Fibroblast of villous mesenchyme (primary cell): ENCODE data around the gene ZDHHC9. TPM values are rescaled to one million over a fixed set of nuclear protein-coding genes. Genes with fewer than 3 reads are reported as not detected.

Experiments used
- DNase-seq: peaks from one replicate; pipeline ENCODE4 v3.0.0-alpha.2; 2010; ENCODE audit warnings: low read depth
- H3K4me3 ChIP-seq: 2 replicates; pipeline ENCODE4 v1.5.1; 2011; ENCODE audit warnings: low read depth, mild to moderate bottlenecking, low read length
- CTCF ChIP-seq: IDR thresholded peaks from 2 replicates; pipeline ENCODE4 v1.5.1; 2012; ENCODE audit warnings: low read depth, mild to moderate bottlenecking, low read length; ENCODE audit not compliant: insufficient read depth
- small RNA-seq: library from RNA; depleted of rRNA; stranded (forward); fragments of <200 nt; gene quantifications from one replicate; pipeline ENCODE3, GENCODE V24; 2012
- total RNA-seq: library from RNA; depleted of rRNA; stranded (reverse); fragments of >200 nt; gene quantifications from 2 replicates; pipeline ENCODE4 v1.2.3, GENCODE V29; 2012

ZDHHC9 gene
- total RNA-seq, 1 donor, result 22.0 TPM

GRCh38 chrX:129760155-129760554, 83.5 kb downstream of the ZDHHC9 start:
- no peak for DNase-seq
- TF ChIP-seq CTCF, result no peak
- H3K4me3 ChIP-seq, result no peak overlapping the region

GRCh38 chrX:129759576-129760061, 84.1 kb downstream of the ZDHHC9 start:
- DNase-seq, result peak; percentile 76
- H3K4me3 ChIP-seq, result no peak overlapping the region
- TF ChIP-seq CTCF, result no peak

GRCh38 chrX:129755779-129756650, 87.7 kb downstream of the ZDHHC9 start:
- TF ChIP-seq CTCF, result no peak

GRCh38 chrX:129754056-129755024, 89.3 kb downstream of the ZDHHC9 start:
- H3K4me3 ChIP-seq, result no peak overlapping the region
- TF ChIP-seq CTCF, result peak; percentile 39
- no peak for DNase-seq

More at GRCh38 chrX:129755779-129756650, 87.7 kb downstream of the ZDHHC9 start:
- H3K4me3 ChIP-seq, result no peak overlapping the region
- DNase-seq, result no peak

Small RNA genes within 50 kb of the gene (small RNA-seq; reads per million reads assigned to genes)
- gene RF00017, result not detected

Other genes with a start within 250 kb of the ZDHHC9 start
- under 0.01 TPM in 2 replicates for gene APLN, start 188.9 kb downstream of the ZDHHC9 start, total RNA-seq
- under 0.01 TPM in 1 of 2 replicates, not detected in the other for gene XPNPEP2, start 104.9 kb downstream of the ZDHHC9 start, total RNA-seq
- not detected in 2 replicates for gene SASH3, start 63.9 kb downstream of the ZDHHC9 start, total RNA-seq
- gene UTP14A, start 62.3 kb upstream of the ZDHHC9 start, total RNA-seq, result 16.1 and 16.4 TPM in 2 replicates
- gene BCORL1, start 138.7 kb upstream of the ZDHHC9 start, total RNA-seq, result 1.3 and 2.6 TPM in 2 replicates